Glomerular visceral epithelial cell (primary cell): Measurements from ENCODE around the gene MGAT5.

ENCODE experiments used
- DNase-seq: peaks from one replicate; pipeline ENCODE4 v3.0.0-alpha.2; 2016; ENCODE audit errors: extremely low spot score

The MGAT5 gene

DNA sequence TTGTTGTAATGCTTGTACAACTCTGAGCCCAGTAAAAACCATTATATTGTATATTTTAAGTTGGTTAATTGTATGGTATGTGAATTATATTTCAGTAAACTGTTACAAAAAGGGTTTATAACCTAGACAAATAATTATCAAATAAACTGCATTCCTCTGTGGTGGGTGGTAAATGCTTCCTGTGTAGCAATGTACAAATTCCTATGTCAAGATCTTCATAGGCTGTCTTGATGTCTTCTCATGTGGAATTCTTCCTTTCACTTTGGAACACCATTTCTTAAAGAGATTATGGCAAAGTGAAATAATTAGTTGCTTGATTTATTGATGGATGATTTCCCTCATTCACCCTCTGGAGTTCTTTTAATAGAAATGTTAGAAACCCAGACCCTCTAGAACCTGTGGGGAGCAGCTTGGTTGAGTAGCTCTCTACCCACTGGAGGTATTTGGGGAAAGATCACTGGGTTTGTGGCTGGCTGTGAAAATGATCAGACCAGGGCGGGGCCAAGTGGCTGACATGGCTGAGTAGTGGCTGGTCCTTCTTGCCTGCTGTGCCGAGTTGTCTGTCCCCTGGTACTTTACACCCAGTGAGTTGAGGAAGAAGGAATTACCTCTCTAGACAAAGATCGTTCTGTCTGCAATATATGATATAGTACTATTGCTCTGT lies 22.4 kb upstream of the MGAT5 start:
- no peak for DNase-seq

DNA sequence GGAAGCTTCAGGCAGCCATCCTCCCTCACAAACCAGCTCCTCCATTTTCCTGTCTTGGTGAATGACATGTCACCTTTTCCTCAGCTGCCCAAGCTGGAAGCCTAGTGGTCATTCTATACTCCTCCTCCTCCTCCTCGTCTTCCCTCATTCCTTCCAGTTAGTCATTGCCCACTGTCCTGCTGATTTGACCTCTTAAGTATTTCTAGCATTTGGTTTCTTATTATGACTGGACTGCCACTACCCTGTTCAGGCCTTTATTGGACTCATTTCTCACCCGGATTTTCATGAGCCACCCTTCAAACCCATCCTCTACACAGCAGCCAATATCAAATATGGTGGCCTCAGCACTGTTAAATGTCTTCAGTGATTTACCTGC lies 21.9 kb upstream of the MGAT5 start:
- peak; percentile 62 for DNase-seq

DNA sequence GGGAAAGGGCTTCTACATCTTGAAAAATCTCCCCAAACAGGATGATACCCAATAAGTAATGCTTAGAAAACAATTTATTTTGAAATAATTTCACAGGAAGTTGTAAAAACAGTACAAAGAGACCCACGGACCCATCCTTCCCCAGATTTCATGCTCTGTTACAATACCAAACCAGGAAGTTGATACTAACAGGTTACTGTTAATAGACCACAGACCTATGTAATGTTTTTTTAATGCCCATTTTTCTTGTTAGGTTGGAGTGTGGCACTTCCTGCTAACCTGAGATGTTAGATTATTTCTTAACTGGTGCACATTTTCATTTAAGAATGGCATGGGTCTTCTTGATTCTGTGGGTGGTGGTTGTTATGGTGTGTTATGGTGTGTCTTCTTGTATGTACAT lies 21.4 kb upstream of the MGAT5 start:
- DNase-seq: no peak

DNA sequence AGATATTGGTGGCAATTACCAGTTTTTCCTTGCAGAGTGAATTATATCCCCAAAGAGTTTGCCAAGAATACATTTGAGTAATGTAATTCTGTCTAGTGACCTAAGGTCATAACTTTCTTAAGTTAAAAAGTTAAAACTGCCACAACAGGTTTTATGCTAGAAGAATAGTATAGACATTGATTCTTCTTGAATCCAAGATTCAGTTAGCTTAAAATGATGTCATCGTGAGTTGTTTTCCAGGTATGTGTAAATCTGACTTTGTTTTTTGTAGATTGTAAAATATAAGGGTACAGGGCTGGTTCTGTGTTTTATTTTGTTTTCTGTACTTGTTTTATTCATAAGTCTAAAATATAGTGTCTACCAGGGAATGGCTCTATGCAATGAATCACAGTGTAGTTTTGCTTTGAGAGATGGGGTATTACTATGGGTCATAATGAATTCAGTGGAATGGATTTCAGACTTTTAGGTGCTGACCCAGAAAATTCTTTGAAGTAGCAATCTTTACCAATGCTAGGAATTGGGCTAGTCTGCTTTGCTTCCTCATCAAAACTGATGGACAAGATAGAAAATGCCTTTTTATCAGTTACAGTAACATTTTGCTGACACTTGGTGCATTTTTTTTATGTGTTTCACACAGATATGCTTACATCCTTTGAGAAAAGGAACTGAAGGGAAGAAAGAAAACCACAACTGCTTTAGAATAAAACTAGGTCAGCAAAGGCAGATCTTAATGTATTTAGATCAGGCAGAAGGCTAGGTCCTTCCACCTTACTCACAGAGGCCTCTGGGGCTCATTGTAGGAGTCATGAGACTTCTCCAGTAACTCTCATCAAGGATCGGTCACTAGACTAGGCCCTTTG lies 20.8 kb upstream of the MGAT5 start:
- no peak for DNase-seq

DNA sequence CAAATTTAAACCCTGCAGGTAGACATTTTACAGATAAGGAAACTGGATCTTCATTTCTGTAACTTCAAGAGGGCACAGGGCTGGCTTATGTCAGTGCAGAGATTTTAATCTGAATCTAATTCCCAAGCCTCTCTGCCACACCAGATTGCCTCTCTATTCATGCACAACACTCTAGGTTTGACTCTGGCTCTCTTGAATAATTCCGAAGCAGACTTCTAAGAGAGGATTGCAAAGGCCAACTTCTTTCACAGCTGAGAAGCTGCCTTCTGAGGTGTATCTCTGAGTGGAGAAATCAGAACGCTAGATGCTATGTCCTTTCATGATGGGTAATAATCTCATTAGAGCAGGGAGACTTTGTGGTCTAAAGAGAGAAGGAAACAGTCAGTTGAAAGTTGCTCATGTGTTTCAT lies 20.1 kb upstream of the MGAT5 start:
- peak; percentile 45 for DNase-seq

DNA sequence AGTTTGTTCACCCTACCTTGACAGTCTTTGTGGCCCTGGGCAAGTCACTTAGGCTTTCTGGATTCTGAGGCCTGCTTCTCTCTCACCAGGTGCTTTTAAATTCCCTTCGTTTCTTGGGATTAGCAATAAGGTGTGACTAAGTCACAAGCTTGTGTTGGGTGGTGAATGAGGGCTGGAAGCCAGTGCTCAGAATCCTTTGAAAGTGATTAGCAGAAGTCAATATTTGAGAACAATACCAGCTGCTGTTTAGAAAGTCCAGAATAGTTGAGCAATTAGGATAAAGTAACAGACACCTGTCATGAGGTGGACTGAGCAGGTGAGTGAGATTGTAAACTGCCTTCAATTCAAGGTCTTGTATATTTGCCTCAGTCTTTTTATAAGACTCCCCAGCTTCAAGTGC lies 19.3 kb upstream of the MGAT5 start:
- DNase-seq: no peak

DNA sequence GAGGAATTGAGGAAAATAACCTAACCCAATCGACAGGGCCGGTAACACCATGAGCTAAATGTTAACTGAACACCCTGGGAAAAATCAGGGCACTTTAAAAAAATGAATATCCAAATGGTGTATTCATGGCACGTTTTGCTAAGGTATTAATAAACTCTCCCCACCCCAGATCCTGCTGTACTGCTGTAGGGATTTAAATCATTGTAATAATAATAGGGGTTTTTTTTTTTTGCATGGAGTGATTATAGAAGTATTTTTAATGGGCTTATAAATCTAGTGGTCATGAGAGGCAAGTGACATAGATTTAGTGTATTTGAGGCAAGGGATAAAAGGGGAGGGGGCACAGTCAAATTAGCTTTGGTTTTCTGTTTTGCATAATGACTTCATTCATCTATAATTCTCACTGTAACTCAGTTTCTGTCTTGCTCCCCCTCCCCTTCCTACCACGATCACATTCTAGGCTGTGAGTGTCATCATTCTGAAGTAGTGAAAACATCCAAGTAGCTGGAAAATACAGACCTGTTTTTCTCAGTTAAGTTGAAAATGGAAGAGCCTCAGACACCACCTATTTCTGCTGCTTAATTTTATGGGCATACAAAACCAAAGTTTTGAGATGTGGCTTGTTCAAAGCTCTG lies 18.2 kb upstream of the MGAT5 start:
- no peak for DNase-seq

DNA sequence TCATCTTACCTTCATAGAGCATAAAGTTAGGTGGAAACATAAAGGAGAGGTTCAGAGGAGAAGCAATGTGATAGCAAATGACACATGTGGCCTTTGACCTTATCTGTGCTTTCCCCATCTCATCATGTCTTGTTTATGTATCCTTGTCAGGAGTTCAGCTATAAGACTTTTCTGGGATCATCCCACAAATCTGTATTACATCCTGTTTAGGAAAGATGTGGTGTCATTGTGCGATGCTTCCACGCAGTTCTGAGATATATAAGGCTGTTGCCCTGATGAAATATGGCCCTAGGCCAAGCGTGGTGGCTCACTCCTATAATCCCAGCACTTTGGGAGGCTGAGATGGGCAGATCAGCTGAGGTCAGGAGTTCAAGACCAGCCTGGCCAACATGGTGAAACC lies 15.5 kb upstream of the MGAT5 start:
- no peak for DNase-seq

DNA sequence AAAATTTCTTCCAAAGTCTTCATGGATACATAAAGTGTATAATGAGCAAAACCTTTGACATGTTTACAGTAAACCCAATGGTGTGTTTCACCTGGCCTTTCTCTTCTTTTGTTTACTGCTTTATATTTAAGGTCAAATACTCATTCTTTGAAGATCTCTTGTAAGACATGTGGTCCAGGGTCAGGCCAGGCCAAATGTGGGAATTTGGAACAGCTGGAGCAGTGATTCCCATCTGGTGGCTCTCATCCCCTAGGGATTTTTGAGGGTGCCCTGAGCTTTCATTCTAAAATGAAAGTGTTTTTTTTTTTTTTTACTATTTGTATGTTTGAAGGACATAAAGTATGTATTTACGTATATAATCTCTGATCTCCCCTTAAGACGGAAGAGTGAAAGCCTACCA lies 13.8 kb upstream of the MGAT5 start:
- DNase-seq: no peak

DNA sequence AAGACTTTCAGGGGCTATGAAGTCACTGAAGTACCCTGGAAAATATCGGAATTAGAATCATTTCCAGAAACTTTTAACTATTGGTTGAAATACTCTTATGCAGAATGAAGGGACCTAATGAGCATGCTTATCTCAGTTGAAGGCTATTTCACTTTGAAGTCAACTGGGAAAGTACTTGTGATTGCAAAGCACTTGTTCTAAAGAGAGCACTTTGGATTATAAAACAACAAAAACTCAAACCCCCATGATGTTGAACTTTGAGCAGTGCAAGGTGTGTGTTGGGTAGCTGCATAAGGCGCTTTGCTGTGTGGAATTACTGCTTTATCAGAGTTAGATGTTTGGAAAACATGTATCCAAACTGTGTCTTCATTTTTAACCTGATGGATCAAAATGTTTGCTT lies 12.0 kb upstream of the MGAT5 start:
- DNase-seq: no peak

DNA sequence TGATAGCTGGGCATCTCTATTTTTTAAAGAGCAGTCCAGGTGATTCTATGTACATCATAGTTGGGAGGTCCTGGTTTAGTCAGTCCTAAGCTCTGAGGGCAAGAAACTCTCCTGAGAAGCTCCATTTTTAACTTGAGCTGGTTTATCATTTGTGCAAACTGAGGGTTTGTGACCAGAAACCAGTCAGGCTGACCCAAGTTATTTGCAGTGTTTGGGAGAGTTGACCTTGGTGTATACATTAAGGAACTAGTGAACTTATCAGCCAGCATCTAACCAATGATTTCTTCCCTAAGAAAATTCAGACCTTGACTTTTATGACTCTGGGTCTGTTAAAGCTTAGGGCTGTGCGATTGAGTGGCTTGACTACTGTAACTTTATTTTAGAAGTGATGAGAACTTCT lies 10.6 kb upstream of the MGAT5 start:
- DNase-seq: no peak

DNA sequence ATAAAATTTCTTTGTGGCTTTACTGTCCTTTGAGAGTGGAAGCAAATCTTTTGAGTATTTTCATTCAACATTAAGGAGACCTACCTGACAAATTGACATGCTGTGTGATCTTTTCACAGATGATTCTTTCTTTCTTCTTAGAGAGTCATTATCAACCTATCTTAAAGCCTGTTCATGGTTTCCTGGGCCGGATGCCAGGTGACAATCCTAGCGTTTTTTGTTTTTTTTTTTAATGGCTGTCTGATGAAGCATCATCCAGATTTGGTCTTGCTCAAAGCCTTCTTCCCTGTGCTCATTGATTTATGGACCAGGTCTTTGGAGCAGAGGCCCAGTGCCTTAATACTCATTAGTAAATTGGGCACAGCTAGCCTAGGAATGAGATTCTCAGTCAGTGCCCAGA lies 9.8 kb upstream of the MGAT5 start:
- DNase-seq: no peak

DNA sequence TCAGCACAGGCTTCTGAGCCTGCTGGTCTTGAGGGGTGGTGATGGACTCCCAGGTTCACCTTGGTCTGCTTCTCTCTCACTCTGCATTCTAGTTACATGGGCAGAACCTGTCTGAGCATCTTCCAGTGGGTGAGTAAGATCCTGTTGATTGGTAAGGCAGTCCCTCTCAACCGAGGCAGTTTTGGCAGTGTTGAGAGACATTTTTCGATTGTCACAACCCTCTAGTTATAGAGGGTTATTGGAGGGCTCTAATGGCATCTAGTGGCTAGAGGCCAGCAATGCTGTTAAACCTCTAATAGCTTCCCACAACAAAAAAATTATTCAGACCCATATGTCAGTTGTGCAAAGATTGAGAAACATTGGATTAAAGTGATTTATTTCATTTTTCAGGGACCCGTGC lies 9.3 kb upstream of the MGAT5 start:
- no peak for DNase-seq

DNA sequence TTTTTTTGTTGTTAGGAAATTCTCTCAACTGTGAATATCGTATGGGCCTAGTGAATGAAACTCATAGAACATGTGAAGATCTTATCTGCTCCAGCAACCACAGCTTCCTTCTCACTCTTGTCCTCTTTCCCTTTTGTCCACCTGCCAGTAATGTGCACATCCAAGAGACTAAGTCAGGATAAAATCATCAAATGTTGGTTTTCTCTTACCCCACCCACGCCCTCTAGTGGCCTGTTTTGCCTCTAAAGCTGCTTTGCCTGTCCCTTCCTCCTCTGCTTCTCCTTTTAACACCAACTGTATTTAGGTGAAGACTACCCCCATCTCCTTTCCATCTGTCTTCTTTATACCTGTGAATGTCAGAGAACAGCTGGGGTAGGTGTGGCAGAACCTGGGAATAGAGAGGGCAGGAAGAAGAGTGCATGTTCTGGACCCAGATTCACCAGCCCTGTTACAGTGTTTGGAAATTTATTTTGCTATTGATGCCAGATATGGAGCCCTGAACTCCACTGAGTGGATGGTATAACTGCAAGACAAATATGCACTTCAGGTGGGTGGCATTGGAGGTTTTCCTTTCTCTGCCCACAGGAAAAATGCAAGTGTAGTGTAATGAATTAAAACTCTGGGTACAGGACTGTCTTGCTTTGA lies 8.4 kb upstream of the MGAT5 start:
- DNase-seq: peak; percentile 67

DNA sequence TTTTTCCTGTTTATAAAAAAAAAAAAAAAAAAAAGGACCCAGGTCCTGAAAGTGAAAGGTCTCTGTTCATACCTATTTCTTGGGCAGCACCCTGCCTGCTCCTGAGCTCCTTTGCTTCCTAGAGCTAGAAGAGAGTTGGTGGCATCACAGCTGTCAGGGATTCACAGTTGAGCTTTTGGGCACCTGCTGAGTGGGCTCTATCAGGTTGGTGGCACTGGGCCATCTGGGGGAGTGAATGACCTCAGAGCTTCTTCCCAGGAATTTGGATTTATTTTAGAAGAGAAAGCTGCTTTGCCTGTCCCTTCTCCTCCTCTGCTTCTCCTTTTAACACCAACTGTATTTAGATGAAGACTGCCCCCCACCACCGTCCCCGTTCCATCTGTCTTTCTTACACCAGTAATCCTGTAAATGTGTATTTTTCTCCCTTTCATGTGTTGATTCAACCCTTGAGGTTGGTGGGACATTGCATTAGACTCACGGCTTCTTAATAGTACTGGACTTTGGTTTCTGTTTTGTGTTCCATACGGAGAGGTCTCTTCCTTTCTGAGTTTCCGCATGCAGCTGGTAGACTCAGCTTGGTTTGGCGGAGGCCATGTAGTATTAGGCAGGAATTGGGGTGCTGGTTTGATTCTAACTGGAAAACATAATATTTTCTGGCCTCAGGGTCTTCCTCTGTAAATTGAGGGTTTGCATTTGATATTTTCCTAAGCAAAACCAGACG lies 7.6 kb upstream of the MGAT5 start:
- no peak for DNase-seq

DNA sequence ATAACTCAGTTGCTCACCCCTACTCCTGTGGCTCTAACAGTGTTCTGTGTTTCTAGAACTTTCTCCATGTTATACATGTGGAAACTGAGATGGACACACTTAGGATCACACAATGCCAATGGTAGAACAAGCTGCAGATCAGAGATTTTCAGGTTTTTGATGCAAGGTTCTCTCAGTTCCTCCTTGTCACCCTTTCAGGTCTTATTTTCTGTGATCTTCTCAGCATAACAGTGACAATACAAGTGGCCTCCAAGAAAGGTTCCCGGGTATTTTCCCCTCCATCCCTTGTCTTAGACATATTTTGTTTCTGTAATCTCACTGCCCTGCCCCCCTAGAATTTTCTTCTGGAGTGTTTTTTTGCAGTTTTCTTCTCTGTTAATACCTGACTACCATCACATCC lies 6.2 kb upstream of the MGAT5 start:
- no peak for DNase-seq

DNA sequence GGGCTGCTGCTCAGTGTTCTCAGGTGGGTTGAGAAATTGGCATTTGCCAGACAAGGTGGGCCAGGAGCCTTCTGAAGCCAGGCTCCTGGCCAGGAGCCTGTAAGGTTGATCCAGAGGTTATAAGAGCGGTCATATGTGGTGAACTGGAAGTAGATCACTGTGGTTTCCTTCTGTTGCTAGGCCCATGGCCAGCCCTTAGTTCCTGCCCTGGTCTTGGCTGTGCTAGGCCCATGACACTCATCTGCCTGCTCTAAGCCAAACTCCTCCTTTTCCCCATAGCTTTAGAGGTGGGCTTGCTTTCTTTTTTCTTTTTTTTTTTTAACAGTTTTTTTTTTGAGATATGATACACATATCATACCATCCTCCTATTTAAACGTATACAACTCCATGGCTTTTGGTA lies 5.0 kb upstream of the MGAT5 start:
- DNase-seq: no peak

DNA sequence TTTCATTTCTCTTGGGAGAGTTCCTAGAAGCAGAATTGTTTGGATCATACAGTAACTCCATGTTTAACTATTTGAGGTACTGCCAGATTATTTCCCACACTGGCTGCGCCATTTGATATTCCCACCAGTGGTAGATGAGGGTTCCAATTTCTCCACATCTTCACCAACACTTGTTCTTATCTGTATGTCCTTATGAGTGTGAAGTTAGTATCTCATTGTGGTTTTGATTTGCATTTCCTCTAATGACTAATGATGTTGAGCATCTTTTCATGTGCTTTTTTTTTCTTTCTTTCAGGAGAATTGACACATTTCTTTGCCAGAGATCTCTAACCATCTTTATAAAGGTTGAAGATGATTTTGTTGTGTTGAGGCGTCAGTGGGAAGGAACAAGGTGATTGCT lies 4.1 kb upstream of the MGAT5 start:
- no peak for DNase-seq

DNA sequence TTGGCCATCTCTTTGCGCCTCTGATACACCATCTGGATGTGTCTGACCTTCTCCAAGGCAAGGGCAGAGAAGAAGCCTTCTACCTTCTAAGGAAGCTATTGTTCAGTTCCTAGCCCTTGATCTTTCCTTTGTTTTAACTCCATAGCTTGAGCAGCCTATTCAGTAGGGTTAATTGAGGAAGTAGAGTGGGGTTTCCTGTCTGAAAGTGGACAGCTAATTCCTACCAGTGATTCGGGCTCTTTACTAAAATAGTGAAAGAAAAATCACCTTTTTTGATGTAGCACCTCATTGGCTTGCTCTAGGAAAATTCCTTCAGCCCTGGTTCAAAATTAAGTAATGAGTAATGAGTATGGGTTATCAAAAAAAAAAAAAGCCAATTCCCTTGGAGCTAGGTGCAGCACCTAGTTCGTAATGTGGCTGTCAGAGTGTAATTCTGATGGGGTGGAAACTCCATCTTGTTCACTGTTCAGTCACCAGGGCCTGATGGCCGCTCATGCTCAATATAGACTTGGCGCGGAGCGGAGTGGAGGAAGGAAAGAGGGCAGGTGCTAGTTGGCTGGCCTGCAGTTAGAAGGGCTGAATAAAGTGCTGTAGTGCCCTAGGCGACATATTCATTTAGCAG lies 2.9 kb upstream of the MGAT5 start:
- DNase-seq: no peak

DNA sequence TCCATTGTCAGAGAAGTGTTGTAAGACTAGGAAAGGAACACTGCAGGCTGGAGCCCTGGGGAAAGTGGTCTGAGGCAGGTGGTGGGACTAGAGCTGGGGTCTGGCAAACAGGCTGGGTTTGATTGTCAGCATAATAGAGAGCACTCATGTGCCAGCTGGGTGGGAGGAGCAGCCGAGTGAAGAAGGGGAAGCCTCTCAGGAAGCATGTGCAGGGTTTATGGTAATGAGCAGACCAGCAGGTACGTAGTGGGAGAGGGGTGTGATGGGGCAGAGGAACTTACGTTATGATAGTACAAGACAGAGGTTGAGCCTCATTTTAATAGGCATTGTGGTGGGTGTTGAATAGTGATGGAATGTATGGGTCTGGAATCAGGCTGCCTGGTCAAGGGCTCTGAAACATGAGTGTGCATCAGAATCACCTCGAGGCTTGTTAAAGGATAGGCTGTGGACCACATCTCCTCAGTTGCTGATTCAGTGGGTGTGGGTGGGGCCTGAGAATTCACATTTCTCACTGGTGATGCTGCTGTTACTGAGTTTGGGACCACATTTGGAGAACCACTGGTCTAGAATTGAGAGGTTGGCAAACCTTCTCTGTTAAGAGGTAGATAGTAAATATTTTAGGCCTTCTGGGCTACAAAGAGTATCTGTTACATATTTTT lies 1.7 kb upstream of the MGAT5 start:
- no peak for DNase-seq

DNA sequence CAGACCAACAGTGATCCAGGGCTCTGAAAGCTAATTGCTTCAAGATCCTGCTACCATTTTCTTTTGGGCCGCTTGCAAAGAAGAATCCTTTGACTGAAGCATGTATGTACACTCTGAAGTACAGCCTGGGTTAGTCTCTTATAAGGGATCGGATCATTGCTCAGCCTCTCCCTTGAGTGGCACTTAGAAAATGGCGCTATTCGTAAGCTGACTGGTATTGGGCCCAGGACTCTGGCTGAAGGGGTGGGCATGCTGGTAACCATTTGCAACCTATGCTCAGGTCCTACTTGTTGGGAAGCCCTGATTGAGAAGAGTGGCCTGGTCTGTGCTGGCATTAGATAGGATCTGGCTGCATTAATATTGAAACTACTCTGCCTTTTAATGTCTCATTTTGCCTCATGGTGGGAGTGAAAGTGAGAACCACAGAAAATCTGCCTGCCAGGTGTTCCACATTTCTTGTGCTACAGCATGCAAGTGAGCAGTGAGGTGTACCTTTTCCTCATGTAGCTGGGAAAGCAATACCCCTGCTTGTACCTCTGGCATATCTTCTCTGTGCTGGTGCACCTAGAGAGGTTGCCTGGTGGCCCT lies 661 bp upstream of the MGAT5 start:
- no peak for DNase-seq
